H1 (cell line): ENCODE data around the gene ZSCAN22. TPM values are rescaled to one million over a fixed set of nuclear protein-coding genes. Genes with fewer than 3 reads are reported as not detected.

Experiments
- CTCF ChIA-PET: fragments of 300-600 bp; sonication (Branson Sonifier 250); formaldehyde crosslinking; loops from one replicate; lab custom pipeline; 2021; ENCODE audit not compliant: partially characterized antibody; lab: Charles Lee
- POLR2A ChIA-PET: fragments of 300-600 bp; sonication (Branson Sonifier 250); formaldehyde crosslinking; loops from one replicate; lab custom pipeline; 2021; ENCODE audit warnings: inconsistent platforms; ENCODE audit not compliant: partially characterized antibody; lab: Charles Lee
- DNase-seq, 2 experiments: peaks; one replicate each; pipeline versions ENCODE4 v3.0.0 to v3.0.0-alpha.2; 2010 to 2022; ENCODE audit warnings: low spot score in 2 of 2, low read depth in 1 of 2, mixed read lengths in 1 of 2
- FAIRE-seq: peaks from 2 replicates; lab custom pipeline; 2011; peaks lifted over from hg19 to GRCh38; lab: Jason Lieb, UNC
- H2AFZ ChIP-seq: 2 replicates; pipeline ENCODE4 v1.8.1; 2012; ENCODE audit warnings: low read length, inconsistent platforms
- H2AK5ac ChIP-seq: 2 replicates; pipeline ENCODE4 v1.6.1; 2013; ENCODE audit warnings: low read depth, low read length
- H2BK120ac ChIP-seq: replicated peaks from 2 replicates; pipeline ENCODE3; 2013; ENCODE audit warnings: low read depth, low read length, inconsistent platforms
- H2BK12ac ChIP-seq: 2 replicates; pipeline ENCODE4 v1.6.1; 2013; ENCODE audit warnings: low read depth, low read length
- H2BK15ac ChIP-seq: 2 replicates; pipeline ENCODE4 v1.6.1; 2013; ENCODE audit warnings: low read length
- H2BK20ac ChIP-seq: 2 replicates; pipeline ENCODE4 v1.6.1; 2013; ENCODE audit warnings: low read length
- H2BK5ac ChIP-seq: 2 replicates; pipeline ENCODE4 v1.6.1; 2013; ENCODE audit warnings: low read depth, low read length
- H3K14ac ChIP-seq: 2 replicates; pipeline ENCODE4 v1.6.1; 2013; ENCODE audit warnings: inconsistent platforms; ENCODE audit not compliant: insufficient read length
- H3K18ac ChIP-seq: 2 replicates; pipeline ENCODE4 v1.6.1; 2013; ENCODE audit warnings: low read length; ENCODE audit errors: extremely low read depth
- H3K23ac ChIP-seq: 2 replicates; pipeline ENCODE4 v1.6.1; 2013; ENCODE audit warnings: inconsistent platforms; ENCODE audit not compliant: insufficient read length
- H3K23me2 ChIP-seq: 2 replicates; pipeline ENCODE4 v1.6.1; 2013; ENCODE audit warnings: low read depth, low read length
- H3K27ac ChIP-seq: 2 replicates; pipeline ENCODE4 v1.6.1; 2011; ENCODE audit warnings: low read depth, low read length, inconsistent platforms
- H3K27me3 ChIP-seq, 4 experiments: replicated peaks in 1 of 4; 1 replicate in 1 of 4; 2 replicates in 3 of 4; pipeline versions ENCODE4 v1.6.1 to v1.8.1; 2011 to 2013; ENCODE audit warnings: low read length in 3 of 4, mild to moderate bottlenecking in 3 of 4, inconsistent platforms in 2 of 4, mixed read lengths in 2 of 4, moderate library complexity in 1 of 4; ENCODE audit not compliant: control insufficient read depth in 3 of 4, insufficient read depth in 3 of 4; ENCODE audit errors: extremely low read depth in 1 of 4
- H3K36me3 ChIP-seq, 4 experiments: 2 replicates each; pipeline versions ENCODE4 v1.6.1 to v1.8.1; 2011 to 2013; ENCODE audit warnings: mild to moderate bottlenecking in 4 of 4, low read length in 3 of 4, moderate library complexity in 2 of 4, control low read depth in 1 of 4, inconsistent platforms in 1 of 4; ENCODE audit not compliant: insufficient read depth in 4 of 4, control insufficient read depth in 2 of 4
- H3K4ac ChIP-seq: replicated peaks from 2 replicates; pipeline ENCODE3; 2013; ENCODE audit warnings: low read length, low read depth, mixed read lengths, inconsistent platforms; ENCODE audit not compliant: insufficient read length
- H3K4me1 ChIP-seq, 4 experiments: replicated peaks in 1 of 4; 1 replicate in 1 of 4; 2 replicates in 3 of 4; pipeline versions ENCODE4 v1.6.1 to v1.8.1; 2011 to 2013; ENCODE audit warnings: low read length in 3 of 4, inconsistent platforms in 2 of 4, mixed read lengths in 1 of 4; ENCODE audit not compliant: insufficient read depth in 4 of 4, control insufficient read depth in 3 of 4
- H3K4me2 ChIP-seq, 2 experiments: 2 replicates each; pipeline versions ENCODE4 v1.6.1 to v1.8.1; 2011 to 2013; ENCODE audit warnings: low read depth in 2 of 2, low read length in 2 of 2, control low read depth in 1 of 2, inconsistent platforms in 1 of 2, mild to moderate bottlenecking in 1 of 2; ENCODE audit not compliant: insufficient read depth in 1 of 2
- H3K4me3 ChIP-seq, 4 experiments: fragments of 200-600, 300-600 bp in 1 of 4; sonication (generic), shearing (Covaris generic), sonication (Bioruptor Twin) in 1 of 4; 2 replicates each; pipeline versions ENCODE4 v1.5.1 to v1.8.1; 2011 to 2016; ENCODE audit warnings: low read length in 4 of 4, low read depth in 3 of 4, control low read depth in 2 of 4, inconsistent platforms in 2 of 4, mild to moderate bottlenecking in 2 of 4, mixed read lengths in 1 of 4, moderate library complexity in 1 of 4; ENCODE audit not compliant: insufficient read depth in 2 of 4; ENCODE audit errors: extremely low read depth in 1 of 4
- H3K56ac ChIP-seq: replicated peaks from 2 replicates; pipeline ENCODE3; 2013; ENCODE audit warnings: low read depth, mild to moderate bottlenecking, mixed read lengths, low read length, inconsistent platforms; ENCODE audit not compliant: insufficient read length
- H3K79me1 ChIP-seq: 2 replicates; pipeline ENCODE4 v1.6.1; 2013; ENCODE audit warnings: low read depth, low read length, control low read depth
- H3K79me2 ChIP-seq, 2 experiments: 2 replicates each; pipeline versions ENCODE4 v1.6.1 to v1.8.1; 2012 to 2013; ENCODE audit warnings: low read length in 2 of 2, mild to moderate bottlenecking in 2 of 2, inconsistent platforms in 1 of 2; ENCODE audit not compliant: insufficient read depth in 2 of 2, control insufficient read depth in 1 of 2
- H3K9ac ChIP-seq, 4 experiments: replicated peaks in 1 of 4; 1 replicate in 1 of 4; 2 replicates in 3 of 4; pipeline versions ENCODE4 v1.6.1 to v1.8.1; 2011 to 2013; ENCODE audit warnings: low read depth in 3 of 4, low read length in 3 of 4, control low read depth in 2 of 4, mild to moderate bottlenecking in 2 of 4, moderate library complexity in 2 of 4, inconsistent platforms in 1 of 4; ENCODE audit errors: extremely low read depth in 1 of 4
- H3K9me3 ChIP-seq, 2 experiments: 2 replicates each; pipeline versions ENCODE4 v1.6.1 to v1.8.1; 2012 to 2013; ENCODE audit warnings: mild to moderate bottlenecking in 2 of 2, moderate library complexity in 2 of 2, control low read depth in 1 of 2, inconsistent platforms in 1 of 2, low read depth in 1 of 2, low read length in 1 of 2, mixed read lengths in 1 of 2; ENCODE audit not compliant: insufficient read depth in 2 of 2
- H4K20me1 ChIP-seq, 2 experiments: replicated peaks in 1 of 2; 2 replicates each; pipeline versions ENCODE3 to v1.8.1; 2011 to 2013; ENCODE audit warnings: inconsistent platforms in 2 of 2, low read length in 2 of 2, mild to moderate bottlenecking in 1 of 2; ENCODE audit not compliant: insufficient read depth in 2 of 2, control insufficient read depth in 1 of 2
- H4K5ac ChIP-seq: 2 replicates; pipeline ENCODE4 v1.6.1; 2013; ENCODE audit warnings: low read length, low read depth, mixed read lengths, inconsistent platforms; ENCODE audit not compliant: insufficient read length
- H4K8ac ChIP-seq: 2 replicates; pipeline ENCODE4 v1.8.0; 2013; ENCODE audit warnings: mild to moderate bottlenecking, moderate library complexity, low read length, inconsistent platforms; ENCODE audit not compliant: insufficient read depth; ENCODE audit errors: extremely low read depth
- H4K91ac ChIP-seq: replicated peaks from 2 replicates; pipeline ENCODE3; 2013; ENCODE audit warnings: low read length, mixed read lengths, inconsistent platforms; ENCODE audit not compliant: insufficient read length
- POLR2AphosphoS5 ChIP-seq: IDR thresholded peaks from 2 replicates; pipeline ENCODE4 v1.6.1; 2011; ENCODE audit warnings: low read depth, low read length
- RAD21 ChIP-seq, 2 experiments: IDR thresholded peaks in 1 of 2; conservative IDR thresholded peaks in 1 of 2; 2 replicates each; pipeline ENCODE4 v1.6.1; 2011; ENCODE audit warnings: low read depth in 2 of 2, low read length in 2 of 2, improper control_type of control experiment in 1 of 2, inconsistent platforms in 1 of 2, mild to moderate bottlenecking in 1 of 2, moderate library complexity in 1 of 2
- WGBS, 2 experiments: shearing (Covaris generic) in 1 of 2; methylation state at CpG; one replicate each; pipeline versions ENCODE4 v1.1.6 to v1.1.7; 2013 to 2015; ENCODE audit warnings: low lambda C conversion rate in 2 of 2, mixed read lengths in 2 of 2, inconsistent platforms in 1 of 2, low coverage in 1 of 2, missing lambda C conversion rate in 1 of 2; ENCODE audit not compliant: insufficient replicate concordance in 2 of 2, insufficient coverage in 1 of 2, insufficient read length in 1 of 2; ENCODE audit errors: extremely low coverage in 1 of 2, missing lambda C conversion rate in 1 of 2; 5-methylcytosine and 5-hydroxymethylcytosine counted together
- polyA plus RNA-seq, 7 experiments: library from polyadenylated mRNA; depleted of rRNA in 3 of 7; stranded (reverse) in 5 of 7; unstranded in 2 of 7; fragments of >200 nt in 5 of 7; fragments of 200-250 nt in 2 of 7; gene quantifications; 1 replicate in 5 of 7; 2 replicates in 1 of 7; 4 replicates in 1 of 7; pipeline versions ENCODE4 v1.2.1 to v1.2.3, GENCODE V29; 2011 to 2013; ENCODE audit warnings: missing spikeins in 2 of 7, mixed read lengths in 2 of 7
- total RNA-seq: library from RNA; stranded (reverse); fragmentation: NEBNext Ultra II Directional; extraction: Animal tissue kit (Norgen Biotek cat#: 25700); gene quantifications from 2 replicates; pipeline ENCODE4 v1.2.1, GENCODE V29; 2021

ZSCAN22 gene
- total and polyA plus RNA-seq, 2 of the 8 experiments (the other 6 are each of a cell fraction or from before 2014, with no cell fraction given) = 3.2 to 3.3 TPM

- no peak overlapping the region for H3K23ac ChIP-seq
These were observed 42.0 kb downstream of the ZSCAN22 start for GRCh38 chr19:58368561-58369360.

More at GRCh38 chr19:58368561-58369360, 42.0 kb downstream of the ZSCAN22 start:
- Histone ChIP-seq H2BK20ac (no peak overlapping the region), H2AFZ (no peak overlapping the region), H3K79me1 (no peaks in the 10 kb centered on the region), H2BK5ac (no peak overlapping the region), H3K27ac (no peak overlapping the region), H3K9me3 (no peaks in the 10 kb centered on the region), H3K18ac (no peak overlapping the region), H3K9ac (no peak overlapping the region), H3K4me3 (no peak overlapping the region), H4K8ac (no peak overlapping the region), H3K36me3 (peaks cover 0 to 2% (median 0%) of the 10 kb centered on the region in 4 experiments; a peak in 2 of 8 replicates), H3K4ac (no peak overlapping the region), H4K5ac (no peak overlapping the region), H3K4me2 (no peak overlapping the region), H3K14ac (no peak overlapping the region), H3K79me2 (no peaks in the 10 kb centered on the region), H2BK15ac (no peak overlapping the region), H2BK120ac (no peak overlapping the region), H2BK12ac (no peak overlapping the region), H2AK5ac (no peak overlapping the region), H4K20me1 (peaks cover 0 to 3% of the 10 kb centered on the region in 2 experiments), H4K91ac (no peak overlapping the region), H3K4me1 (no peaks in the 10 kb centered on the region), H3K27me3 (no peaks in the 10 kb centered on the region), H3K23me2 (no peaks in the 10 kb centered on the region), H3K56ac (no peak overlapping the region)
- ChIA-PET POLR2A (interaction anchor here (0.5 to 3.8 kb wide), 5 partner anchors 12 to 308 kb away, joined by 3 to 24 read pairs (median 4); partner anchors contain the start of gene ZNF837), CTCF (interaction anchor here (0.6 to 1.1 kb wide), 2 partner anchors 16 to 39 kb away, joined by 3 to 6 read pairs; no protein-coding TSS in a partner anchor)
- DNase-seq = no peak
- 95% methylated on average over 58 of the region's 68 CpGs; no CpG with 5 or more reads in 1 of the 2 experiments for WGBS, 2 experiments
- peak in 1 of 2 experiments; percentile 9; a peak in 1 of 4 replicates for TF ChIP-seq RAD21 (IDR thresholded peaks at IDR 0.05 in 1 of 2, conservative IDR thresholded peaks at IDR 0.05 in 1 of 2; ENCODE audit: low read depth in 2 of 2, low read length in 2 of 2)
- TF ChIP-seq POLR2AphosphoS5 = no peak
- no peak for FAIRE-seq
